Occipital lobe (tissue), 2 donors: ENCODE data around the gene ANKRD7. TPM values are rescaled to one million over a fixed set of nuclear protein-coding genes. Genes with fewer than 3 reads are reported as not detected.
A peak's percentile ranks its signal among the peaks of the same experiment; 100 is the strongest.

Experiments
- DNase-seq: peaks from one replicate; lab custom pipeline; 2025; lab: John Stamatoyannopoulos, UW
- total RNA-seq: library from RNA; depleted of rRNA; stranded (reverse); fragments of >200 nt; gene quantifications from one replicate; pipeline ENCODE4 v1.2.3, GENCODE V29; 2014

ANKRD7 gene, protein sequence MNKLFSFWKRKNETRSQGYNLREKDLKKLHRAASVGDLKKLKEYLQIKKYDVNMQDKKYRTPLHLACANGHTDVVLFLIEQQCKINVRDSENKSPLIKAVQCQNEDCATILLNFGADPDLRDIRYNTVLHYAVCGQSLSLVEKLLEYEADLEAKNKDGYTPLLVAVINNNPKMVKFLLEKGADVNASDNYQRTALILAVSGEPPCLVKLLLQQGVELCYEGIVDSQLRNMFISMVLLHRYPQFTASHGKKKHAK
- total RNA-seq = 5.9 TPM

GRCh38 chr7:118224521-118224920 is at the start of gene ANKRD7:
TSS of gene ANKRD7 (plus strand) at chr7:118224704. CDS start at chr7:118224831, 127 bp downstream.
- DNase-seq = no peak

DNA sequence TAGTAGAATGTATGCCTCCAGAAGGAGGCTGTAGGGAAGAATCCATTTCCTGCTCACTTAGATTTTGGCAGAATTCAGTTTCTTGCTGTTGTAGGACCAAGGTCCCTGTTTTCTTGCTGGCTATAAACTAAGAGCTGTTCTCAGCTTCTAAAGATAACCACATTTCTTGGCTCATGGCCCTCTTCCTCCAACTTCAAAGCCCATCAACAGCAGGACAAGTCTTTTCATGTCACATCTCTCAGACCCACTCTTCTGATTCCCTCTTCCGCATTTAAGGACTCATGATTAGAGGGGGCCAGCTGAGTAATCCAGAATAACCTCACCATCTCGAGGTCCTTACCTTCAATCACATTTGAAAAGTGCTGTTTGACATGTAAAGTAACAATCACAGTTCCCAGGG is 48.8 kb upstream of the ANKRD7 start:
- no peak for DNase-seq

GRCh38 chr7:118179191-118179590 is 45.3 kb upstream of the ANKRD7 start:
- DNase-seq = no peak

DNA sequence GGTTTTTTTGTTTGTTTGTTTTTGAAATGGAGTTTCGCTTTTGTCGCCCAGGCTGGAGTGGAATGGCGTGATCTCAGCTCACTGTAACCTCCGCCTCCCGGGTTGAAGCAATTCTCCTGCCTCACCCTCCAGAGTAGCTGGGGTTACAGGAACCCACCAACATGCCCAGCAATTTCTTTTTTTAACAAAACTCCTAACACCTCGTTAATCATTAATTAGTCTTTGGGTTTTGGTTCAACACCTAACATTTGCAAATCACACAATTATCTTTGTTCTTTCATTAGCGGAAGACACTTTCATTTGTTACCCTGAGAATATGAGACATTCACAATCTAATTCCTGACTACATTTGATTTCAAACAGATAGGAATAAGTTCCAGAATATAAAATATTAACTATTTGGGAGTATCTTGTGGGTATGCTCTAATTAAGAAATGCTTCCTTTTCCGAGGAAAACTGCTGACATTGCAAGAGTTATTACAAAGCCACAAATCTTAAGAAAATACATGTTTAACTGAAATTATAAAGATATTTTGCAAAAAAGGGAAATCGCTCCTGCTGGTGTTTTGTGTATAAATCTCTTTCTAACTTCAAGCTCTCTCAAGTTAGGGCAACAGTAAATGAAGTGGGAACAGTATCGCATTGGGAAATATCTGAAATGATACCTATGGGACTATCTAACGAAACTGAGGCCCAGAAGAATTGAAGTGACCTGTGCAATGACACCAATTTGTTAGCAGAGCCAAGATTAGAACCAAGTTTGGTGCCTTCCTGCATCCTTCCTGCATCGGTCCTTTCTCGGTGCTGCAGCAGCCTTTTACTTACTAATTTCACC is 41.7 kb upstream of the ANKRD7 start:
- no peak for DNase-seq

- no peak for DNase-seq
Observed at GRCh38 chr7:118183428-118183785, 41.1 kb upstream of the ANKRD7 start.

GRCh38 chr7:118183786-118184564 is 40.5 kb upstream of the ANKRD7 start, which contains the start of gene LSM8:
TSS of gene LSM8 (plus strand) at chr7:118184164. CDS start at chr7:118184224, 60 bp downstream.
- DNase-seq = peak; percentile 92

- DNase-seq = no peak
Observed at GRCh38 chr7:118184565-118184940, 40.0 kb upstream of the ANKRD7 start.

DNA sequence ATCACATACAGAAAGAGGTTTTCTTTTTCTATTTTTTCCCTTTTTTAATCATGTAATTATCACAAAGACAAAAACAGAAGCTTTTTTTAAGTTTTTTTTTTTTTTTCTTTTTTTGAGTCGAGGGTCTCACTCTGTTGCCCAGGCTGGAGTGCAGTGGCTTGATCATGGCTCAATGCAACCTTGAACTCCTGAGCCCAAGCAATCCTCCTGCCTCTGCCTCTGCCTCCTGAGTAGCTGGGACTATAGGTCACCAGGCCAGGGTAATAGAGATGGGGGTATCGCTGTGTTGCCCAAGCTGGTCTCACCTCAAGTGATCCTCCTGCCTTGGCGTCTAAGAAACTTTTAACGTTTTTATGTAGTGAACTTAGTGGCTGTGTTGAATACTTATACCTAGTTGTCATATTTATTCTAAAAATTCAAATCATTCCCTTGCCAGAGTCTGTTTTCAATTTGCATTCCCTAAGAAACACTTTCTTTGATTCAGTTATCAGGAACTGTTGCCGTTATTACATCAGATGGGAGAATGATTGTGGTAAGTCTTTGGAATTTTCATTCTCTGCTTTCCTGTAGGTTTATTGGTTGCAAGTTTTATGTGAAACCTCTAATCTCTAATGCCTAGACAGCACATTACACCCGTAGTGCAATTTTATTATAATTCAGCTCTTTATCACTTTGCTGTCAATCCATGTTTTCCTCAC is 39.2 kb upstream of the ANKRD7 start:
- DNase-seq = no peak

DNA sequence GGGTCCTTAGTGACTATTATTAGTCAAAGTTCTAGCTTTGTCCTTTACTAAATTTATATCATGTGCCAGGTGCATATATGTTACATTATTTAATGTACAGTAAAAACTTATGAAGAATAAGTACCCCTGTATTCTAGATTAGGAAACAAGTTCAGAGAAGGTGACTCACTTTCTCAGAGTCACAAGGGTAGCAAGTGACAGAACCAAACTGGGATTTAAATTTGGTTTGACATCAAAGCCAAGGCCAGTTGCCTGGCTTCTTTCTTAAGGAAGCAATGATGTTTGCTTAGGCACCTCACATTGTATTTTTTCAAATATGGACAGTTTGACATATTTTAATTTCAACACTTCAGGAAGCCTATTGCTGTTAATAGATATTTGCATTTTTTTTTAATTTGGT is 38.0 kb upstream of the ANKRD7 start:
- no peak for DNase-seq

DNA sequence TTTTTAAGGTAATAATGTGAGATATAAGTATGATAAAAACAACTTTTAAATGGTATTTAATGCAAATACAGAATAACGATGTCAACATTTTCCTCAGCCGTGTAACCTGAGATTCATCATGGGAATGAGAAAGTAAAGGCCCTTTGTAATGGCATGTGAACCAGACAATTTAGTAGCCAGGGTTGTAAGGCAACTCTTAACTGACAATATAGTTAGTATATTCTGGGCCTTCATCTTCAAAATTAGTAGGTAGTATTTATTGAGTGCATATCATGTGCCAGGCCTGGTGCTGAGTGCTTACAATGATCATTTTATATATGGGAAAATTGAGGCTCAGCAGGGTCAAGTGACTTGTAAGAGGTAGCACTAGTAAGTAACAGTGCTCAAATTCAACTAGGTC is 29.9 kb upstream of the ANKRD7 start:
- no peak for DNase-seq

- DNase-seq = peak; percentile 2
Observed at GRCh38 chr7:118195837-118196474, 28.5 kb upstream of the ANKRD7 start.

GRCh38 chr7:118202061-118202460 is 22.4 kb upstream of the ANKRD7 start:
- no peak for DNase-seq

DNA sequence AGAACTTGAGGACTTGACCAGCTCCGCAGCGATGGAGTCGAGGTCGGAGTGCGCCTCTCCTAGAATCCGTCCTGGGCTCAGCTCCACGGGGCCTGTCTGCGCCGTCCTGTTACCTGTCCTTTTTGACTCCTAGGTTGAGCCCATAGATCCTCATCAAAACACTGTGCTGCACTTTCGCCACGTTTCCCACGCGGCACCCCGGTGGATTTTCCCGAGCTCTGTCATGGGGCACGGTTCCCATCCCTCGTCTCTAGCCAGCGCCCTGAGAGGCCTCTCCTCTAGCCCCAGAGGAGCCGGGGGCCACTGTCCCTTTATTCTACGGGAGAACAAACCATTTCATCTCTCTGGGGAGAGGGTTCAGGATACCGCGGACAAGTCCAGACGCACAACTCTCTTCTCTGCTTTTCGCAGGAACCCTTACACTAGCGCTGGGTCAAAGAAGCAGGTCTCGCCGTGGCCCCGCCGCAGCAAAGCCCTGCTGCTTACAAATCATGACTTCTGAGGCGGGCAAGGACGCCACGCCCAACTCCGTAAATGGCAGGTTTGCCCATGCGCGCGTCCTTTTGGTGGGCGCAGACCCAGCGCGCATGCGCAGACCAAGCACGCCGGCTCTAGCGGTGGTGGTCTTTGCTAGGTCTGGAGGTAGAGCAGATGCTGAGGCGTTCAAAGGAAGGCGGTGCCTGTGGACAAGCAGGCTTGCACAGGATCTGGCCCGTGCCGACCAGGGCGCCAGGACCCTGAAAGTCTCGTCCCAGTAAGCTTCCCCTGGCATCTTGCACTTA is 10.3 kb upstream of the ANKRD7 start:
- peak; percentile 62 for DNase-seq

DNA sequence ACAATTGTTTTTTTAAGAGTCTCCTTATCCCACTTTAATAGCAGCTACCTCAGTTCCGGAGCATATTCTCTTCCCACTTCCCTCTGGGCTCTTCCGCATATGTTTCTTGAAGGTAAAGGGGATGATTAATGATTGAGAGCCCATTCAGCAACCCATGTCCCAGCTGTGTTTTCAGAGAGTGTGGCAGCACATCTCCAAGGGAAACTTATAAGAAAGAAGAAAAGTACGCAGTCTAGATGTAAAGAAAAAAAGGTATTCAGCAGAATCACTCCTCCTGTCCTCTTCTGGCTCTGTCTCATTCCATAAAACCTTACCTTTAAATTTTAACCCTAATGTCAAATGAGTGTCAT is 9.7 kb upstream of the ANKRD7 start:
- no peak for DNase-seq

- no peak for DNase-seq
Observed at GRCh38 chr7:118217210-118217619, 7.3 kb upstream of the ANKRD7 start.

DNA sequence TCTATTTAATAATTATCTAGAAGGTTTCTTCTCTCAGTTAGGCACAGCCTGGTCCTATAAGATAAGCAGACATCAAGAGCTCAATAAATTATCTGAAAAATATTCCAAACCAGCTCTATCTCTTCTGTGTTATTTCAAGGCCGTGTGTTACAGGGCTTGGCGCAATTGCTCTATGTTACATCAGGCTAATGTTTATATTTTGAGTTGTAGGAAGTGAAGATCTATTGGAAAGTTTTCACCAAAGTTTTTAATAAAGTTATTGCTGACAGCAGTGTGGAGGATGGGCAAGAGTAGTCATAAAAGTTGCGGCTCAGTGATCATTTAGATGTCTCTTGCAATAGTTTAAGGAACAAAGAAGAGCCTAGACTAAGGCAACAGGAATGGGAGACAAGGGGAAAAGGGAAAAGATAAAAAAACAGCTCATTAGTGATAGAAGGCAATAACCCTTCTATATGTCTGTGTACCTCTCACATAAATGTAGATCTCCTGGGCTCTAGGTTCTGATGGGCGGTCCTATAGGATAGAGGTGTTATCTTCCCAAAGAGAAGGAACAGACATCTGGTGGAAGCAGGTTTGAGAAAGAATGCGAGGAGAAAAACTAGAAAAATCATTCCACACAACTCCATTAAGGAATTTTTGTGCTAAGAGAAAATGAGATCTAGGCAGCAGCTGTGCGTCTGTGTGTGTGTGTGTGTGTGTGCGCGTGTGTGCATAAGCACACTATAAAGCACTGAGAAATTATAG is 5.9 kb upstream of the ANKRD7 start:
- DNase-seq = no peak

DNA sequence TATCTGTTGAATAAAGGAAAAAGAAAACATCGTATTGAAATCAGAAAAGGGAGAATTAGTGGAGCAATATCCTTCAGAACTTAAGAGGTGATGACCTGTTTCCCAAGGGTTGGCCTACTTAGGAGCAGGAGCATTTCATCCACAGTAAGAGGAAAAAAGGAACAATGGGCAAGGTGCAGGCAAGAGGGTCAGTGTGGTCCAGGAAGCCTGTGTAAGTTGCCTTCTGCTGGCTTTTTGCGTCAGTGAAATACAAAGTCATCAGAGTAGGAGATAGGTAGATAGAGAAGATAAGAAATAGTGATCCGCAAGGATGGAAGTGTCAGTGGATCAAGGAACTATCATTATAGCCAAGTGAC is 5.4 kb upstream of the ANKRD7 start:
- DNase-seq = no peak

- DNase-seq = no peak
Observed at GRCh38 chr7:118220583-118220982, 3.9 kb upstream of the ANKRD7 start.

DNA sequence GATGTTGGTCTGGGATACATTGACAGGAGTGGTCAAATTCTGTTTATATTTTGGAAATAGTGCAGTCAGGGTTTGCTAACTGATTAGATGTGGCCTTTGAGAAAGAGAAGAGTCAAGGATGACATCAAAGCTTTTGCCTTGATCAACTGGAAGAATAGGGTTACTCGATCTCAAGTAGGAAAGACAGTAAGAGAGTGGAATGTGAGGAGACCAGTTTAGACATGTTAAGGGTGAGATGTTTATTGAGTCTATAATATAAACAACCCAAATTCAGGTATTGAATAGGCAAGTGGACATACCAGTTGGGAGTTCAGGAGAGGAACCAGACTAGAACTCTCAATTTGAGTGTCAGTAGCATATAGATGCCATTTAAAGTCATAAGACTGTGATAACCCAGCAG is 1.9 kb upstream of the ANKRD7 start:
- no peak for DNase-seq

DNA sequence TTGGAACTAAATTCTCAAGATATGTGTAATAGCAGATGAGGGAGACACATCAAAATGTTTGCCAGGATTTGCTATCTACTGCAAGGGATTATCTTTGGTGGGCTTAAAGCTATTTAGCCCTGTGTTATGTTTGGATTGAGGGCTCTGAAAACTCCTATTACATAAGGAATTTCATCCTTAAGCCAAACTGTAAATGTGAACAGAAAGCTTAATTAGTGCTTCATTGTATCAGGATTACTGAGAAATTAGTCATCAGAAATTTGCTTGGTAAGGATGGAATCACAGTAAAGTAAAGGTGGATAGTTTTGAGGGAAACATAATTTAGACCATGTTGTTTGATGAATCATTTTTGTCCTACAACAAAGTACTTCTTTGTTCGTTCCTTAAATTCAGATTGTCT is 8.3 kb downstream of the ANKRD7 start:
- DNase-seq = no peak
